Endothelial cell of umbilical vein (primary cell): ENCODE results near the gene EDN2. TPM values are rescaled to one million over a fixed set of nuclear protein-coding genes. Genes with fewer than 3 reads are reported as not detected.

ENCODE experiments used
- BruUV-seq: library from RNA; stranded (reverse); fragments of 400-500 nt; replicated peaks from 2 replicates; lab custom pipeline; 2021; lab: Mats Ljungman, UMichigan
- CTCF ChIA-PET: fragments of 300-600, 350-600 bp; sonication (Branson Sonifier 250); formaldehyde crosslinking; loops from one replicate; lab custom pipeline; 2021; ENCODE audit warnings: antibody characterized with exemption, inconsistent platforms; lab: Charles Lee
- POLR2A ChIA-PET: fragments of 300-600, 350-600 bp; sonication (Branson Sonifier 250); formaldehyde crosslinking; loops from one replicate; lab custom pipeline; 2021; ENCODE audit warnings: antibody characterized with exemption, inconsistent platforms; lab: Charles Lee
- DNase-seq: peaks from one replicate; pipeline ENCODE4 v3.0.0-alpha.2; 2011; ENCODE audit warnings: low read depth, low spot score
- FAIRE-seq: peaks from 2 replicates; lab custom pipeline; 2011; peaks lifted over from hg19 to GRCh38; lab: Jason Lieb, UNC
- H2AFZ ChIP-seq: 2 replicates; pipeline ENCODE4 v1.6.0; 2012; ENCODE audit warnings: low read depth, low read length, control low read depth, inconsistent platforms
- H3K27ac ChIP-seq: 2 replicates; pipeline ENCODE4 v1.5.1; 2011; ENCODE audit warnings: low read depth, mild to moderate bottlenecking, control low read depth, low read length, moderate library complexity; ENCODE audit not compliant: insufficient read depth
- H3K27me3 ChIP-seq, 2 experiments: 2 replicates each; pipeline versions ENCODE4 v1.6.0 to v1.6.1; 2011; ENCODE audit warnings: low read length in 2 of 2, mixed read lengths in 1 of 2; ENCODE audit not compliant: control insufficient read depth in 2 of 2, insufficient read depth in 2 of 2
- H3K36me3 ChIP-seq, 2 experiments: 2 replicates in 1 of 2; 3 replicates in 1 of 2; pipeline ENCODE4 v1.5.1; 2011; ENCODE audit warnings: low read length in 2 of 2, mild to moderate bottlenecking in 1 of 2, moderate library complexity in 1 of 2; ENCODE audit not compliant: control insufficient read depth in 2 of 2, insufficient read depth in 2 of 2; ENCODE audit errors: extremely low read depth in 1 of 2
- H3K4me1 ChIP-seq: 3 replicates; pipeline ENCODE4 v1.5.1; 2011; ENCODE audit warnings: mild to moderate bottlenecking, low read length; ENCODE audit not compliant: control insufficient read depth, insufficient read depth; ENCODE audit errors: extremely low read depth
- H3K4me2 ChIP-seq: 2 replicates; pipeline ENCODE4 v1.6.1; 2011; ENCODE audit warnings: low read length, control low read depth, mixed read lengths; ENCODE audit not compliant: insufficient read depth
- H3K4me3 ChIP-seq, 3 experiments: fragments of 200-600 bp in 1 of 3; sonication (generic), shearing (Covaris generic) in 1 of 3; replicated peaks in 1 of 3; 2 replicates each; pipeline ENCODE4 v1.5.1; 2011 to 2016; ENCODE audit warnings: control low read depth in 3 of 3, low read length in 3 of 3, mild to moderate bottlenecking in 2 of 3, inconsistent platforms in 1 of 3, low read depth in 1 of 3, moderate library complexity in 1 of 3; ENCODE audit not compliant: insufficient read depth in 1 of 3
- H3K79me2 ChIP-seq: 2 replicates; pipeline ENCODE4 v1.6.0; 2012; ENCODE audit warnings: low read length, inconsistent platforms; ENCODE audit not compliant: control insufficient read depth, insufficient read depth
- H3K9ac ChIP-seq: replicated peaks from 2 replicates; pipeline ENCODE3; 2011; ENCODE audit warnings: low read length, control low read depth; ENCODE audit not compliant: insufficient read depth; ENCODE audit errors: extremely low read depth
- H3K9me1 ChIP-seq: replicated peaks from 3 replicates; pipeline ENCODE4 v1.6.0; 2011; ENCODE audit warnings: mild to moderate bottlenecking, low read length; ENCODE audit not compliant: control insufficient read depth, insufficient read depth; ENCODE audit errors: extremely low read depth
- H3K9me3 ChIP-seq: replicated peaks from 2 replicates; pipeline ENCODE4 v1.5.1; 2012; ENCODE audit warnings: low read length, inconsistent platforms; ENCODE audit not compliant: control insufficient read depth, insufficient read depth
- H4K20me1 ChIP-seq: replicated peaks from 2 replicates; pipeline ENCODE3; 2011; ENCODE audit warnings: mild to moderate bottlenecking, low read length; ENCODE audit not compliant: control insufficient read depth, insufficient read depth; ENCODE audit errors: extremely low read depth
- EZH2 ChIP-seq: IDR thresholded peaks from 2 replicates; pipeline ENCODE4 v1.6.1; 2012; ENCODE audit warnings: borderline replicate concordance, low read depth, mild to moderate bottlenecking, moderate library complexity, low read length, inconsistent platforms; ENCODE audit not compliant: severe bottlenecking
- FOS ChIP-seq: IDR thresholded peaks from 2 replicates; pipeline ENCODE4 v1.6.1; 2011; ENCODE audit warnings: mild to moderate bottlenecking, low read length, moderate library complexity, borderline replicate concordance; ENCODE audit not compliant: insufficient read depth
- GATA2 ChIP-seq: IDR thresholded peaks from 2 replicates; pipeline ENCODE4 v1.7.0; 2011; ENCODE audit warnings: low read depth, mild to moderate bottlenecking, moderate library complexity, mixed read lengths, low read length; ENCODE audit not compliant: insufficient read length, insufficient read depth
- JUN ChIP-seq: IDR thresholded peaks from 2 replicates; pipeline ENCODE4 v1.6.1; 2011; ENCODE audit warnings: borderline replicate concordance, low read depth; ENCODE audit not compliant: insufficient read length, insufficient read depth
- MYC ChIP-seq: IDR thresholded peaks from one replicate; pipeline ENCODE4 v1.6.1; 2011; ENCODE audit warnings: mild to moderate bottlenecking, low read depth, low read length
- POLR2A ChIP-seq: IDR thresholded peaks from 2 replicates; pipeline ENCODE4 v1.6.1; 2012; ENCODE audit warnings: low read depth, mild to moderate bottlenecking, control low read depth, low read length
- POLR2AphosphoS5 ChIP-seq: IDR thresholded peaks from 2 replicates; pipeline ENCODE4 v1.6.1; 2012; ENCODE audit warnings: low read depth, mild to moderate bottlenecking, control low read depth, low read length, moderate library complexity; ENCODE audit not compliant: insufficient read depth
- dilution Hi-C: fragments of 300-500 bp; cut with MboI; formaldehyde crosslinking; loops from one replicate; pipeline ENCODE4 v1.15.0; 2019; ENCODE audit warnings: low sequenced_read_pairs; ENCODE audit not compliant: extremely low pct_ligation_motif_present
- intact Hi-C: fragments of 100-400 bp; cut with micrococcal nuclease; formaldehyde crosslinking; loops from one replicate; pipeline ENCODE4 v1.10.0; 2022
- polyA plus RNA-seq, 4 experiments: library from polyadenylated mRNA; depleted of rRNA in 3 of 4; stranded (reverse) in 3 of 4; unstranded in 1 of 4; fragments of >200 nt; gene quantifications; 2 replicates each; pipeline versions ENCODE4 v1.2.1 to v1.2.3, GENCODE V29; 2011 to 2012; ENCODE audit warnings: missing spikeins in 1 of 4
- total RNA-seq: library from RNA; stranded (reverse); gene quantifications from 2 replicates; pipeline ENCODE4 v1.2.3, GENCODE V29; 2021
- TF ChIP-seq, protein P1 (sequence below), 2 donors: IDR thresholded peaks; 1 replicate in 1 of 2; 2 replicates in 1 of 2; pipeline ENCODE4 v1.5.1; 2011; ENCODE audit warnings: low read length in 2 of 2, mild to moderate bottlenecking in 2 of 2, moderate library complexity in 2 of 2, control low read depth in 1 of 2, inconsistent platforms in 1 of 2, low read depth in 1 of 2; ENCODE audit not compliant: insufficient read depth in 1 of 2; ENCODE audit errors: extremely low read depth in 1 of 2
- TF ChIP-seq, protein P2 (sequence below): IDR thresholded peaks from 2 replicates; pipeline ENCODE4 v1.6.1; 2011; ENCODE audit not compliant: insufficient read depth, insufficient read length

EDN2 gene
- total and polyA plus RNA-seq, 2 donors (not counting 3 experiments of a cell fraction or from before 2014, with no cell fraction given) = not detected

DNA sequence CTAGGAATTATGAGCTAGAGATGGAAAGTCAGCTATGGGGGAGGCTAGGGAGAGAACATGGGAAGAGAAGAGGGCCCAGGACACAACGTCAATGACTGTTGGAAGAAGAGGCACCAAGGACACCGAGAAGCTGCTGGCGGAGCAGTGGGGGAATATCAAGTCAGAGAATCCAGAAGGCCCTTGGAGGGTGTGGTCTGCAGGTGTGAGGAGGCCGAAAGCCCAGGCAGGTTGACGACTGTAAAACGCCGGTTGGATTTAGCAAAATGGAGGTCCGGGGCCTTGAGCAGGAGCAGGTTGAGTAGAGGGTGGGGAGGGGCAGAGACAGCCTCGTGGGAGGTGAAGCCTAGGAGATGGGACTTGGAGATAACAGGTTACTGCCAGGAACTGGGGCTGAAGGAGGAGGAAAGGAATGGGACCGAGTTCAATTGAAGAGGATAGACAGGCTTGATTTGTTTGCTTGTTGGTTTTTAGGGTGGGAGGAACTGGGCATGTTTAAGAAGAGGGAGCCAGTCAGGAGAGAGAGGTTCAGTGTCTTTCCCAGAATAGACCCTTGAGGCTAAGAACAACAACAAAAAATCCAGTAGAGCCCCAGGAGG is 35.1 kb downstream of the EDN2 start:
- no peaks in the 10 kb centered on the region for H3K79me2 ChIP-seq
- ChIA-PET POLR2A (no interaction called here), CTCF (interaction anchor here (1.0 kb wide), 1 partner anchor 167 kb away, joined by 3 read pairs; no protein-coding TSS in a partner anchor)
- no peaks in the 10 kb centered on the region for H3K4me1 ChIP-seq
- TF ChIP-seq POLR2AphosphoS5 (no peak), GATA2 (no peak), MYC (no peak), FOS (no peak), POLR2A (no peak), JUN (no peak), EZH2 (no peak)
- TF ChIP-seq, protein P1, sequence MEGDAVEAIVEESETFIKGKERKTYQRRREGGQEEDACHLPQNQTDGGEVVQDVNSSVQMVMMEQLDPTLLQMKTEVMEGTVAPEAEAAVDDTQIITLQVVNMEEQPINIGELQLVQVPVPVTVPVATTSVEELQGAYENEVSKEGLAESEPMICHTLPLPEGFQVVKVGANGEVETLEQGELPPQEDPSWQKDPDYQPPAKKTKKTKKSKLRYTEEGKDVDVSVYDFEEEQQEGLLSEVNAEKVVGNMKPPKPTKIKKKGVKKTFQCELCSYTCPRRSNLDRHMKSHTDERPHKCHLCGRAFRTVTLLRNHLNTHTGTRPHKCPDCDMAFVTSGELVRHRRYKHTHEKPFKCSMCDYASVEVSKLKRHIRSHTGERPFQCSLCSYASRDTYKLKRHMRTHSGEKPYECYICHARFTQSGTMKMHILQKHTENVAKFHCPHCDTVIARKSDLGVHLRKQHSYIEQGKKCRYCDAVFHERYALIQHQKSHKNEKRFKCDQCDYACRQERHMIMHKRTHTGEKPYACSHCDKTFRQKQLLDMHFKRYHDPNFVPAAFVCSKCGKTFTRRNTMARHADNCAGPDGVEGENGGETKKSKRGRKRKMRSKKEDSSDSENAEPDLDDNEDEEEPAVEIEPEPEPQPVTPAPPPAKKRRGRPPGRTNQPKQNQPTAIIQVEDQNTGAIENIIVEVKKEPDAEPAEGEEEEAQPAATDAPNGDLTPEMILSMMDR (IDR thresholded peaks at IDR 0.05; ENCODE audit: extremely low read depth in 1 of 2, insufficient read depth in 1 of 2, low read depth in 1 of 2, low read length in 2 of 2) = no peak
- TF ChIP-seq, protein P2, sequence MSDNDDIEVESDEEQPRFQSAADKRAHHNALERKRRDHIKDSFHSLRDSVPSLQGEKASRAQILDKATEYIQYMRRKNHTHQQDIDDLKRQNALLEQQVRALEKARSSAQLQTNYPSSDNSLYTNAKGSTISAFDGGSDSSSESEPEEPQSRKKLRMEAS = no peak
- H3K27me3 ChIP-seq = no peaks in the 10 kb centered on the region
- no peak overlapping the region for H2AFZ ChIP-seq
- no TSS peak for BruUV-seq
- DNase-seq = no peak
- H3K4me2 ChIP-seq = no peak overlapping the region
- H3K9ac ChIP-seq = no peak overlapping the region
- H4K20me1 ChIP-seq = no peaks in the 10 kb centered on the region
- H3K27ac ChIP-seq = no peak overlapping the region
- no peak overlapping the region for H3K4me3 ChIP-seq
- no peaks in the 10 kb centered on the region for H3K36me3 ChIP-seq
- intact Hi-C loops (no loop called here), dilution Hi-C loops (no loop called here)
- no peaks in the 10 kb centered on the region for H3K9me1 ChIP-seq
- H3K9me3 ChIP-seq = no peaks in the 10 kb centered on the region
- FAIRE-seq = no peak
